GM12878 (cell line): ENCODE results near the gene C22orf31. TPM values are rescaled to one million over a fixed set of nuclear protein-coding genes. Genes with fewer than 3 reads are reported as not detected.

Experiments
- CBX5 ChIP-seq: sonication (generic); IDR thresholded peaks from 2 replicates; pipeline ENCODE4 v1.6.1; 2016; ENCODE audit warnings: low read depth, moderate library complexity, mild to moderate bottlenecking, inconsistent platforms
- KAT2A ChIP-seq: conservative IDR thresholded peaks from 2 replicates; pipeline ENCODE4 v1.6.1; 2011; ENCODE audit warnings: low read depth, low read length; ENCODE audit not compliant: control insufficient read depth
- NFYA ChIP-seq: IDR thresholded peaks from 2 replicates; pipeline ENCODE4 v1.6.1; 2011; ENCODE audit warnings: low read depth, mild to moderate bottlenecking, low read length, improper control_type of control experiment, borderline replicate concordance
- NFYB ChIP-seq: IDR thresholded peaks from 2 replicates; pipeline ENCODE4 v1.6.1; 2011; ENCODE audit warnings: low read depth, mild to moderate bottlenecking, low read length, improper control_type of control experiment, moderate library complexity; ENCODE audit not compliant: insufficient read depth
- SIN3A ChIP-seq: IDR thresholded peaks from 2 replicates; pipeline ENCODE4 v1.6.1; 2012; ENCODE audit warnings: low read depth, low read length, improper control_type of control experiment
- STAT3 ChIP-seq: IDR thresholded peaks from 2 replicates; pipeline ENCODE4 v1.6.1; 2011; ENCODE audit warnings: low read depth, low read length, improper control_type of control experiment
- ZNF274 ChIP-seq: IDR thresholded peaks from one replicate; pipeline ENCODE4 v1.8.0; 2011; ENCODE audit not compliant: insufficient read length, insufficient read depth
- polyA plus RNA-seq, 11 experiments: library from polyadenylated mRNA; depleted of rRNA in 4 of 11; unstranded in 6 of 11; stranded (reverse) in 5 of 11; fragments of >200 nt; fragmentation: Nextera tagmentation in 4 of 11; fragmentation: Illumina TruSeq in 1 of 11; extraction: Ambion mirVana in 4 of 11; extraction: Trizol in 1 of 11; gene quantifications; 1 replicate in 1 of 11; 2 replicates in 10 of 11; pipeline versions ENCODE4 v1.2.1 to v1.2.3, GENCODE V29; 2011 to 2016; ENCODE audit warnings: inconsistent platforms in 2 of 11, missing spikeins in 2 of 11, low read depth in 1 of 11
- total RNA-seq, 4 experiments: library from RNA; depleted of rRNA in 3 of 4; stranded (reverse); fragments of >200 nt in 3 of 4; fragmentation: Illumina TruSeq in 1 of 4; extraction: Trizol in 1 of 4; gene quantifications; 2 replicates each; pipeline versions ENCODE4 v1.2.1 to v1.2.3, GENCODE V29; 2013 to 2021
- TF ChIP-seq, protein P1 (sequence below): fragments of 450-650 bp; IDR thresholded peaks from 2 replicates; pipeline ENCODE4 v1.6.1; 2016; ENCODE audit warnings: mild to moderate bottlenecking, moderate library complexity, borderline replicate concordance
- TF ChIP-seq, protein P2 (sequence below): fragments of 450-650 bp; formaldehyde crosslinking; IDR thresholded peaks from 2 replicates; pipeline ENCODE4 v1.4.0; 2020; ENCODE audit warnings: mild to moderate bottlenecking, moderate library complexity

The C22orf31 gene
- total and polyA plus RNA-seq, 10 of the 15 experiments (the other 5 are each of a cell fraction or from before 2014, with no cell fraction given) = not detected

DNA sequence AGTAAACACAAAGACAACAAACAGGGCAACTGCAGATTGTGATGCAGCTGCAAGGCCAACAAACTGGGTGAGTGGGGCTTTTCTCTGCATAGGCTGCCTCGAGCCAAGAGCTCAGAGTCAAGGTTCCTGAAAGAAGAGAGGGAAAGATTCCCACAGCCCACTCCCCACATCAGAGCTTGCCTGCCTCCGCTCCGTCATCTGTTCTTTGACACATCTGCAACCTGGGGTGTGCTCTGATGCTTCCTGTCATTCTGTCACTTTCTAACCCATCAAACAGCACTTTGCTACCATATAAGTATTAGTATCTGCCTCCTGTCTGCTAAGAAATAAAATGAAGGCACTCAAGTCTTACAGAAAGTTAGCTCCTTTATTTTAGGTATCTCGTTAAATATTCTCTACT is 46.9 kb downstream of the C22orf31 start (continued):
- TF ChIP-seq, protein P1, sequence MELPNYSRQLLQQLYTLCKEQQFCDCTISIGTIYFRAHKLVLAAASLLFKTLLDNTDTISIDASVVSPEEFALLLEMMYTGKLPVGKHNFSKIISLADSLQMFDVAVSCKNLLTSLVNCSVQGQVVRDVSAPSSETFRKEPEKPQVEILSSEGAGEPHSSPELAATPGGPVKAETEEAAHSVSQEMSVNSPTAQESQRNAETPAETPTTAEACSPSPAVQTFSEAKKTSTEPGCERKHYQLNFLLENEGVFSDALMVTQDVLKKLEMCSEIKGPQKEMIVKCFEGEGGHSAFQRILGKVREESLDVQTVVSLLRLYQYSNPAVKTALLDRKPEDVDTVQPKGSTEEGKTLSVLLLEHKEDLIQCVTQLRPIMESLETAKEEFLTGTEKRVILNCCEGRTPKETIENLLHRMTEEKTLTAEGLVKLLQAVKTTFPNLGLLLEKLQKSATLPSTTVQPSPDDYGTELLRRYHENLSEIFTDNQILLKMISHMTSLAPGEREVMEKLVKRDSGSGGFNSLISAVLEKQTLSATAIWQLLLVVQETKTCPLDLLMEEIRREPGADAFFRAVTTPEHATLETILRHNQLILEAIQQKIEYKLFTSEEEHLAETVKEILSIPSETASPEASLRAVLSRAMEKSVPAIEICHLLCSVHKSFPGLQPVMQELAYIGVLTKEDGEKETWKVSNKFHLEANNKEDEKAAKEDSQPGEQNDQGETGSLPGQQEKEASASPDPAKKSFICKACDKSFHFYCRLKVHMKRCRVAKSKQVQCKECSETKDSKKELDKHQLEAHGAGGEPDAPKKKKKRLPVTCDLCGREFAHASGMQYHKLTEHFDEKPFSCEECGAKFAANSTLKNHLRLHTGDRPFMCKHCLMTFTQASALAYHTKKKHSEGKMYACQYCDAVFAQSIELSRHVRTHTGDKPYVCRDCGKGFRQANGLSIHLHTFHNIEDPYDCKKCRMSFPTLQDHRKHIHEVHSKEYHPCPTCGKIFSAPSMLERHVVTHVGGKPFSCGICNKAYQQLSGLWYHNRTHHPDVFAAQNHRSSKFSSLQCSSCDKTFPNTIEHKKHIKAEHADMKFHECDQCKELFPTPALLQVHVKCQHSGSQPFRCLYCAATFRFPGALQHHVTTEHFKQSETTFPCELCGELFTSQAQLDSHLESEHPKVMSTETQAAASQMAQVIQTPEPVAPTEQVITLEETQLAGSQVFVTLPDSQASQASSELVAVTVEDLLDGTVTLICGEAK = no peak
- TF ChIP-seq SIN3A = no peak
- no peak for TF ChIP-seq NFYB
- TF ChIP-seq ZNF274 = no peak
- TF ChIP-seq KAT2A = no peak
- no peak for TF ChIP-seq STAT3
- no peak for TF ChIP-seq NFYA
- TF ChIP-seq CBX5 = no peak
- TF ChIP-seq, protein P2, sequence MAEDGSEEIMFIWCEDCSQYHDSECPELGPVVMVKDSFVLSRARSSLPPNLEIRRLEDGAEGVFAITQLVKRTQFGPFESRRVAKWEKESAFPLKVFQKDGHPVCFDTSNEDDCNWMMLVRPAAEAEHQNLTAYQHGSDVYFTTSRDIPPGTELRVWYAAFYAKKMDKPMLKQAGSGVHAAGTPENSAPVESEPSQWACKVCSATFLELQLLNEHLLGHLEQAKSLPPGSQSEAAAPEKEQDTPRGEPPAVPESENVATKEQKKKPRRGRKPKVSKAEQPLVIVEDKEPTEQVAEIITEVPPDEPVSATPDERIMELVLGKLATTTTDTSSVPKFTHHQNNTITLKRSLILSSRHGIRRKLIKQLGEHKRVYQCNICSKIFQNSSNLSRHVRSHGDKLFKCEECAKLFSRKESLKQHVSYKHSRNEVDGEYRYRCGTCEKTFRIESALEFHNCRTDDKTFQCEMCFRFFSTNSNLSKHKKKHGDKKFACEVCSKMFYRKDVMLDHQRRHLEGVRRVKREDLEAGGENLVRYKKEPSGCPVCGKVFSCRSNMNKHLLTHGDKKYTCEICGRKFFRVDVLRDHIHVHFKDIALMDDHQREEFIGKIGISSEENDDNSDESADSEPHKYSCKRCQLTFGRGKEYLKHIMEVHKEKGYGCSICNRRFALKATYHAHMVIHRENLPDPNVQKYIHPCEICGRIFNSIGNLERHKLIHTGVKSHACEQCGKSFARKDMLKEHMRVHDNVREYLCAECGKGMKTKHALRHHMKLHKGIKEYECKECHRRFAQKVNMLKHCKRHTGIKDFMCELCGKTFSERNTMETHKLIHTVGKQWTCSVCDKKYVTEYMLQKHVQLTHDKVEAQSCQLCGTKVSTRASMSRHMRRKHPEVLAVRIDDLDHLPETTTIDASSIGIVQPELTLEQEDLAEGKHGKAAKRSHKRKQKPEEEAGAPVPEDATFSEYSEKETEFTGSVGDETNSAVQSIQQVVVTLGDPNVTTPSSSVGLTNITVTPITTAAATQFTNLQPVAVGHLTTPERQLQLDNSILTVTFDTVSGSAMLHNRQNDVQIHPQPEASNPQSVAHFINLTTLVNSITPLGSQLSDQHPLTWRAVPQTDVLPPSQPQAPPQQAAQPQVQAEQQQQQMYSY (CRISPR knock-in tag) = no peak
